K562 (cell line): ENCODE measurements around the gene CBFA2T3.

Source experiments
- CTCF ChIP-seq, 3 experiments: IDR thresholded peaks in 2 of 3; conservative IDR thresholded peaks in 1 of 3; 2 replicates each; pipeline ENCODE4 v1.5.1; 2011 to 2012; ENCODE audit warnings: low read length in 3 of 3, mild to moderate bottlenecking in 3 of 3, control low read depth in 2 of 3, improper control_type of control experiment in 1 of 3, inconsistent platforms in 1 of 3, low read depth in 1 of 3, mixed read lengths in 1 of 3, moderate library complexity in 1 of 3; ENCODE audit not compliant: insufficient read depth in 2 of 3
- ELK1 ChIP-seq: sonication (generic); formaldehyde crosslinking; IDR thresholded peaks from 2 replicates; pipeline ENCODE4 v1.8.1; 2022; ENCODE audit warnings: missing genetic modification reagents
- HDGF ChIP-seq: fragments of 450-650 bp; IDR thresholded peaks from 2 replicates; pipeline ENCODE4 v1.6.1; 2016
- SRSF7 ChIP-seq: fragments of 200-400 bp; formaldehyde crosslinking; optimal IDR thresholded peaks from 2 replicates; pipeline ENCODE3; 2017; ENCODE audit warnings: mild to moderate bottlenecking, low read depth, low read length
- TCF7L2 ChIP-seq: fragments of 150-350 bp; IDR thresholded peaks from 2 replicates; pipeline ENCODE4 v1.6.1; 2016; ENCODE audit warnings: low read depth, mild to moderate bottlenecking, low read length, moderate library complexity
- ZNF174 ChIP-seq: fragments of 250-450 bp; sonication (Bioruptor Pico); IDR thresholded peaks from 2 replicates; pipeline ENCODE4 v1.4.0; 2020; ENCODE audit warnings: mild to moderate bottlenecking

GRCh38 chr16:89001117-89002027 is 24.4 kb upstream of the CBFA2T3 start:
- no peak for TF ChIP-seq ELK1
- no peak for TF ChIP-seq CTCF (IDR thresholded peaks at IDR 0.05 in 2 of 3, conservative IDR thresholded peaks at IDR 0.05 in 1 of 3; ENCODE audit: insufficient read depth in 2 of 3, low read depth in 1 of 3, low read length in 3 of 3)
- no peak for TF ChIP-seq TCF7L2
- no peak for TF ChIP-seq ZNF174 (CRISPR knock-in tag)
- TF ChIP-seq SRSF7, result no peak
- no peak for TF ChIP-seq HDGF
